ENCODE data around the gene FGF6.

FGF6 gene

GRCh38 chr12:4388032-4388431 lies 57.6 kb downstream of the FGF6 start:
- CTCF ChIA-PET, result no interaction called here
- no peak for TF ChIP-seq CTCF (IDR thresholded peaks at IDR 0.05; ENCODE audit: insufficient read depth, low read length, missing control alignments)

GRCh38 chr12:4387607-4388006 lies 58.0 kb downstream of the FGF6 start:
- ChIA-PET CTCF (no interaction called here), POLR2A (no interaction called here)
- no peak overlapping the region for H3K4me3 ChIP-seq (ENCODE audit: low read depth, low read length)
- TF ChIP-seq CTCF (IDR thresholded peaks at IDR 0.05; ENCODE audit: insufficient read depth, low read length, missing control alignments), result no peak
- no peak for DNase-seq (ENCODE audit: low read depth, low spot score)

More at GRCh38 chr12:4388032-4388431, 57.6 kb downstream of the FGF6 start:
- H3K4me3 ChIP-seq (ENCODE audit: low read depth, low read length), result no peak overlapping the region
- POLR2A ChIA-PET, result no interaction called here
- no peak for DNase-seq (ENCODE audit: low read depth, low spot score)

GRCh38 chr12:4386801-4387200 lies 58.8 kb downstream of the FGF6 start:
- POLR2A ChIA-PET, result no interaction called here
- CTCF ChIA-PET, result no interaction called here
- DNase-seq (ENCODE audit: low read depth, low spot score), result no peak
- H3K4me3 ChIP-seq (ENCODE audit: low read depth, low read length), result no peak overlapping the region
- no peak for TF ChIP-seq CTCF (IDR thresholded peaks at IDR 0.05; ENCODE audit: insufficient read depth, low read length, missing control alignments)

Data from AG04449 (cell line).